ENCODE results near the gene CKAP2L. TPM values are rescaled to one million over a fixed set of nuclear protein-coding genes. Genes with fewer than 3 reads are reported as not detected.
A peak's percentile ranks its signal among the peaks of the same experiment; 100 is the strongest.

CKAP2L gene
- polyA plus RNA-seq, 1 donor, result 6.2 TPM

- Histone ChIP-seq H3K36me3 (ENCODE audit: control insufficient read depth, insufficient read depth, low read length) (no peaks in the 10 kb centered on the region), H3K27me3 (ENCODE audit: control insufficient read depth, insufficient read depth, low read length) (no peaks in the 10 kb centered on the region), H3K9me3 (ENCODE audit: control insufficient read depth, low read depth, low read length) (no peaks in the 10 kb centered on the region), H3K27ac (ENCODE audit: low read length) (no peak overlapping the region), H3K4me1 (ENCODE audit: control insufficient read depth, insufficient read depth, low read length) (no peaks in the 10 kb centered on the region), H3K4me3 (ENCODE audit: low read length) (no peak overlapping the region)
- WGBS (ENCODE audit: insufficient coverage, low lambda C conversion rate), result 100% methylated on average over 1 of the region's 1 CpG
- no peak for DNase-seq
Measured at GRCh38 chr2:112779598-112779997, 15.2 kb upstream of the CKAP2L start.

GRCh38 chr2:112777036-112777435 lies 12.6 kb upstream of the CKAP2L start:
- DNase-seq, result no peak
- H3K27me3 ChIP-seq (ENCODE audit: control insufficient read depth, insufficient read depth, low read length), result no peaks in the 10 kb centered on the region
- no peaks in the 10 kb centered on the region for H3K9me3 ChIP-seq (ENCODE audit: control insufficient read depth, low read depth, low read length)
- no peaks in the 10 kb centered on the region for H3K4me1 ChIP-seq (ENCODE audit: control insufficient read depth, insufficient read depth, low read length)
- no peak overlapping the region for H3K4me3 ChIP-seq (ENCODE audit: low read length)
- H3K36me3 ChIP-seq (ENCODE audit: control insufficient read depth, insufficient read depth, low read length), result no peaks in the 10 kb centered on the region
- H3K27ac ChIP-seq (ENCODE audit: low read length), result no peak overlapping the region

- no peaks in the 10 kb centered on the region for H3K4me1 ChIP-seq (ENCODE audit: control insufficient read depth, insufficient read depth, low read length)
- no CpG with 5 or more reads among the region's 3 CpGs for WGBS (ENCODE audit: insufficient coverage, low lambda C conversion rate)
- H3K27me3 ChIP-seq (ENCODE audit: control insufficient read depth, insufficient read depth, low read length), result no peaks in the 10 kb centered on the region
- no peaks in the 10 kb centered on the region for H3K36me3 ChIP-seq (ENCODE audit: control insufficient read depth, insufficient read depth, low read length)
- no peak overlapping the region for H3K27ac ChIP-seq (ENCODE audit: low read length)
- no peak overlapping the region for H3K4me3 ChIP-seq (ENCODE audit: low read length)
- DNase-seq, result no peak
- H3K9me3 ChIP-seq (ENCODE audit: control insufficient read depth, low read depth, low read length), result no peaks in the 10 kb centered on the region
Measured at GRCh38 chr2:112776113-112776512, 11.7 kb upstream of the CKAP2L start.

DNA sequence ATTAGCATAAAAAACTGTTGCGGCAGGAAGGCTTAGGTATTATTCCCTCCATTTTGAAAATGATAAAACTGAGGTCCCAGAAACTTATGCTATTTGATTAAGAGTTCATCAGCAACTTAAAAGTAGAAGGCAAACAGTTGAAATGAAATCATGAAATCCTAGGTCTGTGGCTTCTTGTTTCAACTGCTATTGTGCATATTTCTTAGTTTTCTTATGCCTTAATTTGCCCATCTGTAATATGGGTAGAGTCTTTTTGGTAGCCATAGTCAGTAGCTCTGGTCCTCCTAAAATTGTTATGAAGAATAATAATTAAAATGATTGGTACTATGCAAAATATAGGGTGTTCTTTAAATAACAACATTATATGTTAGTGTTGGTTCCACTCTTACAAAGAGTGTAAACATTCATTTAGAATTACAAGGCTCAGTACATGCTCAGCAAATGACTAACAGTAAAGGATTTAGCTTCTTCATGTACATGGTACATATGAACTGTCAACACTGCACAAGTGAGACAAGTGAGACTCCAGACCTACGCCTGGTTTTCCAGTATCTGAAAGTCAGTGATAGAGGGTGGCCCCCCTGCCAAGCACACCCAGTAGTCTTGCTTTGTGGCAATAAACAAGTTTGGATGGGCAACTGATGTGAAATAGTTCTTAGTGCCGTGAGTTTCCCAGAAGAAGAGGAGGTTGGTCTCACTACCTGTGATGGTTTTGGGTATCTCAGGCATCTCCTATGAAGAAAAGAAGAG lies 10.3 kb upstream of the CKAP2L start:
- H3K9me3 ChIP-seq (ENCODE audit: control insufficient read depth, low read depth, low read length), result no peaks in the 10 kb centered on the region
- H3K27ac ChIP-seq (ENCODE audit: low read length), result no peak overlapping the region
- H3K36me3 ChIP-seq (ENCODE audit: control insufficient read depth, insufficient read depth, low read length), result no peaks in the 10 kb centered on the region
- no peaks in the 10 kb centered on the region for H3K4me1 ChIP-seq (ENCODE audit: control insufficient read depth, insufficient read depth, low read length)
- H3K27me3 ChIP-seq (ENCODE audit: control insufficient read depth, insufficient read depth, low read length), result no peaks in the 10 kb centered on the region
- DNase-seq, result no peak
- H3K4me3 ChIP-seq (ENCODE audit: low read length), result no peak overlapping the region
- 100% methylated on average over 2 of the region's 3 CpGs for WGBS (ENCODE audit: insufficient coverage, low lambda C conversion rate)

DNA sequence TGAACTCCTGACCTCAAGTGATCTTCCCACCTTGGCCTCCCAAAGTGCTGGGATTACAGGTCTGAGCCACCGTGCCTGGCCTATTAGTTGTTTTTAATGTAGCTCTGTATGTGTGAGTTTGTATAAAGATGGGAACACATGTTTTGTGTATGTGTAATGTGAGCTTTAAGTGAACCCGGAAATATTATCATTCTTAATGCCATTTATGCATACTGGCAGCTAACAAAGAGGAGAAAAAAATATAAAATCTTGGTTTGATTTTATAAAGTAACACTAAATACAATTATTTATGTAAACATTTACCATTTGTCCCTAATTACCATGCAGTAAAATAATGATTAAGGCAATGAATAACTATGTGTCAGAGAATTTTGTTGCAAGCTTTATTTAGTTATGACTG lies 9.1 kb upstream of the CKAP2L start:
- H3K27ac ChIP-seq (ENCODE audit: low read length), result no peak overlapping the region
- DNase-seq, result no peak
- H3K36me3 ChIP-seq (ENCODE audit: control insufficient read depth, insufficient read depth, low read length), result no peaks in the 10 kb centered on the region
- no peaks in the 10 kb centered on the region for H3K4me1 ChIP-seq (ENCODE audit: control insufficient read depth, insufficient read depth, low read length)
- no peaks in the 10 kb centered on the region for H3K9me3 ChIP-seq (ENCODE audit: control insufficient read depth, low read depth, low read length)
- no peaks in the 10 kb centered on the region for H3K27me3 ChIP-seq (ENCODE audit: control insufficient read depth, insufficient read depth, low read length)
- 100% methylated on average over 1 of the region's 2 CpGs for WGBS (ENCODE audit: insufficient coverage, low lambda C conversion rate)
- H3K4me3 ChIP-seq (ENCODE audit: low read length), result no peak overlapping the region

DNA sequence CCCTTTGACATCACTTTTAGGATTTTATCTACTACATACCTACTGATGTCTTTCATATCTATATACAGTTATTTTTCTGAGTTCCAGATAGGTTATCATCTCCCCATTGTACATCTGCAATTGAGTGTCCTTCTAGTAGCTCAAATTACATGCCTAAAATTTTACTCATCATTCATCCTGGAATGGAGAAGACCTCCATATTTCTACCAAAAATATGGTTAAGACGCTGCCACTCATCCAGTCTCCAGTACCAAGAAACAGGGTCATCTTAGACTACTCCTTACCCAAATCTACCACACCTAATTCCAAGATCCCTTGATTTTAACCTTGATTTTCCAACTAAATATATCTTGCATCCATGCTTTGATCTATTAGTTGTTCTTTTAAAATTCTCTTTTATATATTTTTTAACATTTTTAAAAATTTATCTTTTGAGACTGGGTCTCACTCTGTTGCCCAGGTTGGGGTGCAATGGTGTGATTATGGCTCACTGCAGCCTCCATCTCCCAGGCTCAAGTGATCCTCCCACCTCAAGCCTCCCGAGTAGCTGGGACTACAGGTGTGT lies 8.6 kb upstream of the CKAP2L start:
- Histone ChIP-seq H3K36me3 (ENCODE audit: control insufficient read depth, insufficient read depth, low read length) (no peaks in the 10 kb centered on the region), H3K27me3 (ENCODE audit: control insufficient read depth, insufficient read depth, low read length) (no peaks in the 10 kb centered on the region), H3K4me1 (ENCODE audit: control insufficient read depth, insufficient read depth, low read length) (no peaks in the 10 kb centered on the region), H3K4me3 (ENCODE audit: low read length) (no peak overlapping the region), H3K27ac (ENCODE audit: low read length) (no peak overlapping the region), H3K9me3 (ENCODE audit: control insufficient read depth, low read depth, low read length) (no peaks in the 10 kb centered on the region)
- WGBS (ENCODE audit: insufficient coverage, low lambda C conversion rate), result no CpG with 5 or more reads among the region's 2 CpGs
- DNase-seq, result no peak

GRCh38 chr2:112772322-112772721 lies 7.9 kb upstream of the CKAP2L start:
- Histone ChIP-seq H3K36me3 (ENCODE audit: control insufficient read depth, insufficient read depth, low read length) (no peaks in the 10 kb centered on the region), H3K9me3 (ENCODE audit: control insufficient read depth, low read depth, low read length) (no peaks in the 10 kb centered on the region), H3K4me3 (ENCODE audit: low read length) (no peak overlapping the region), H3K4me1 (ENCODE audit: control insufficient read depth, insufficient read depth, low read length) (no peaks in the 10 kb centered on the region), H3K27me3 (ENCODE audit: control insufficient read depth, insufficient read depth, low read length) (no peaks in the 10 kb centered on the region), H3K27ac (ENCODE audit: low read length) (no peak overlapping the region)
- DNase-seq, result no peak
- 100% methylated on average over 1 of the region's 4 CpGs for whole genome bisulfite sequencing (ENCODE audit: insufficient coverage, low lambda C conversion rate)

DNA sequence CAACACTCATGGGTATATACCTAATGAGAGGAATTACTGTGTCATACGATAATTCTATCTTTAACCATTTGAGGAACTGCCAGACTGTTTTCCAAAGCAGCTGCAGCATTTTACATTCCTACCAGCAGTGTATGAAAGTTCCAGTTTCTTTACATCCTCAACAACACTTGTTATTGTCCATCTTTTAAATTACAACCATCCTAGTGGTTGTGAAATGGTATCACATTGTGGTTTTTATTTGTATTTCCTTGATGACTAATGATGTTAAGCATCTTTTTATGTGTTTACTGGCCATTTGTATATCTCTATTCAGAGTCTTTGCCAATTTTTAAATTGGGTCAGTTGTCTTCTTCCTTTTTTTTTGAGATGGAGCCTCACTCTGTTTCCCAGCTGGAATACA lies 4.0 kb upstream of the CKAP2L start:
- H3K4me1 ChIP-seq (ENCODE audit: control insufficient read depth, insufficient read depth, low read length), result peaks cover 5% of the 10 kb centered on the region
- no peaks in the 10 kb centered on the region for H3K36me3 ChIP-seq (ENCODE audit: control insufficient read depth, insufficient read depth, low read length)
- no peak overlapping the region for H3K27ac ChIP-seq (ENCODE audit: low read length)
- no peak overlapping the region for H3K4me3 ChIP-seq (ENCODE audit: low read length)
- no CpG with 5 or more reads among the region's 1 CpG for WGBS (ENCODE audit: insufficient coverage, low lambda C conversion rate)
- no peaks in the 10 kb centered on the region for H3K27me3 ChIP-seq (ENCODE audit: control insufficient read depth, insufficient read depth, low read length)
- H3K9me3 ChIP-seq (ENCODE audit: control insufficient read depth, low read depth, low read length), result no peaks in the 10 kb centered on the region
- DNase-seq, result no peak

GRCh38 chr2:112767693-112768330 lies 3.4 kb upstream of the CKAP2L start:
- Histone ChIP-seq H3K9me3 (ENCODE audit: control insufficient read depth, low read depth, low read length) (no peaks in the 10 kb centered on the region), H3K36me3 (ENCODE audit: control insufficient read depth, insufficient read depth, low read length) (no peaks in the 10 kb centered on the region), H3K27me3 (ENCODE audit: control insufficient read depth, insufficient read depth, low read length) (no peaks in the 10 kb centered on the region), H3K27ac (ENCODE audit: low read length) (no peak overlapping the region), H3K4me3 (ENCODE audit: low read length) (no peak overlapping the region), H3K4me1 (ENCODE audit: control insufficient read depth, insufficient read depth, low read length) (peaks cover 5% of the 10 kb centered on the region)
- peak in 1 of 2 donors; percentile 25 for DNase-seq
- 89% methylated on average over 3 of the region's 6 CpGs for WGBS (ENCODE audit: insufficient coverage, low lambda C conversion rate)

DNA sequence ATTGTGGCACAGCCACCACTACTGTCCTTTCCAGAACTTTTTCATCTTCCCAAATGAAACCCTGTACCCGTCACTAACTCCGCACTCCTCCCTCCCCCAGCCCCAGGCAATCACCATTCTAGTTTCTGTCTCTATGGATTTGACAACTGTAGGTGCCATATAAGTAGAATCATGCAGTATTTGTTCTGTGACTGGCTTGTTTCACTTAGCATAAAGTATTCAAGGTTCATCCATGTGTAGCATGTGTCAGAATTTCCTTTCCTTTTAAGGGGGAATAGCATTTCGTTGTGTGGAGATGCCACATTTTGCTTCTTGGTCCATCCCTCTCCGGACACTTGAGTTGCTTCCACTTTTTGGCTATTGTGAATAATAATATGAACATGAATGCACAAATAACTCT lies 842 bp upstream of the CKAP2L start:
- DNase-seq, result peak in 1 of 2 donors; percentile 21
- no peak overlapping the region for H3K27ac ChIP-seq (ENCODE audit: low read length)
- WGBS (ENCODE audit: insufficient coverage, low lambda C conversion rate), result 61% methylated on average over 4 of the region's 4 CpGs
- H3K36me3 ChIP-seq (ENCODE audit: control insufficient read depth, insufficient read depth, low read length), result no peaks in the 10 kb centered on the region
- H3K4me1 ChIP-seq (ENCODE audit: control insufficient read depth, insufficient read depth, low read length), result peaks cover 5% of the 10 kb centered on the region
- H3K27me3 ChIP-seq (ENCODE audit: control insufficient read depth, insufficient read depth, low read length), result no peaks in the 10 kb centered on the region
- no peaks in the 10 kb centered on the region for H3K9me3 ChIP-seq (ENCODE audit: control insufficient read depth, low read depth, low read length)
- peak overlapping the region; percentile 70 for H3K4me3 ChIP-seq (ENCODE audit: low read length)
